ENCODE measurements around the gene AKAP8L.

The AKAP8L gene

GRCh38 chr19:15432629-15433518 is 14.1 kb upstream of the AKAP8L start:
- peak; percentile 73 to 95 for DNase-seq

GRCh38 chr19:15432018-15432494 is 13.3 kb upstream of the AKAP8L start:
- no peak for DNase-seq

DNA sequence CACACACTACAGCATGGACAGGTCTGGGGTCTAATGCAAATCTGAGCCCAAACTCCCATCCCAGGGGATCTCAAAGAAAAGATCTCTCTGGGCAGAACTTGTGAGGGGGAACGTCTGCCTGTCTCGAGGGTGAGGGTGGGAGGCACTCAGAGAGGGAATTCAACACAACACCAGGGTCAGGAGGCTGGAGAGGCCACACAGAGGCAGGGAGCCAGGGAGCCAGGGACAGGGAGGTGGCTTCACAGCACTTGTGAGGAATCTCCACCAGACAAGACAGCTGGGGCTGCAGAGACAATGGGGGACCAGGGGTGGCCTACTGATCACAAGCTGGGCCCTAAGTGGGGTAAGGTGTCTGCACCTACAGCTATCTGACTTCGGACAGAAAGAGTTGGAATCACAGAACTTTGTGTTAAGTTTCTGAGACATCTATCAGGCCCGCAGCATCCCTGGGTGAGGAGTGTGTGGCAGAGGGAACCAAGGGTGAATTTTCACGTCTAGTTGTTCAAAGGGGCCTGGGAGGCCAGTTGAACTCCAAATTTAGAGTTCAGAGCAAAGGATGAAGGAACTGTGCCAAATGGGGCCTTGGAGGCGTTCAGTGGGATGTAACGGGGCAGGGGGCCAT is 12.7 kb upstream of the AKAP8L start:
- peak in 1 of 2 experiments; percentile 13 for DNase-seq

DNA sequence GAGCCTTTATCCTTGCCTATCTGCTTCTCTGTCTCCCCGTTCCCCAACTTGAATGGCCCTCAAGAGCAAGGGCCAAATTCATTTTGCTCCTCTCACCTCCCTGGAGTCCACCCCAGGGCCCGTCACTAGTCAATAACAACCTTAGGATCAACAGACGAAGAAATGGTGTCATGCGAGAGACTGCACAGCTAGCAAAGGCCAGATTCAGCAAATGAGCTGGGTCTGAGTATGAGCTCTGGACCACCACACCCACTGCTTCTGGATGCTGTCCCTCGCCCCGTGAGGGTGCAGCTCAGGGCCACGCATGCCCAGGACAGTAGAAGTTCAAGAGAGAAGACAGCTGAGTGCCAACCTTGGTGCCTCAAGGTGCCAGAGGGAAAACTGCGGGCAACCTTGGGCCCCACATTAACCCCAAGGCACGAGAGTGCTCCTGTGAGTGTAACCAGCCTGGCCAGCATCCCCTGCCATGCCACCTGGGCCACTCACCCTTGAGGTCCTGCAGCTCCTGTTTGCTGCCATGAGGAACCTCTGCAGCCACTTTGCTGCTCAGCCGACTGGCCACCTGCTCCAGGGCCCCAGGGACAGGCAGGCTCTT is 11.8 kb upstream of the AKAP8L start:
- DNase-seq, result no peak

- DNase-seq, result no peak
Observed at GRCh38 chr19:15429825-15430467, 11.2 kb upstream of the AKAP8L start.

DNA sequence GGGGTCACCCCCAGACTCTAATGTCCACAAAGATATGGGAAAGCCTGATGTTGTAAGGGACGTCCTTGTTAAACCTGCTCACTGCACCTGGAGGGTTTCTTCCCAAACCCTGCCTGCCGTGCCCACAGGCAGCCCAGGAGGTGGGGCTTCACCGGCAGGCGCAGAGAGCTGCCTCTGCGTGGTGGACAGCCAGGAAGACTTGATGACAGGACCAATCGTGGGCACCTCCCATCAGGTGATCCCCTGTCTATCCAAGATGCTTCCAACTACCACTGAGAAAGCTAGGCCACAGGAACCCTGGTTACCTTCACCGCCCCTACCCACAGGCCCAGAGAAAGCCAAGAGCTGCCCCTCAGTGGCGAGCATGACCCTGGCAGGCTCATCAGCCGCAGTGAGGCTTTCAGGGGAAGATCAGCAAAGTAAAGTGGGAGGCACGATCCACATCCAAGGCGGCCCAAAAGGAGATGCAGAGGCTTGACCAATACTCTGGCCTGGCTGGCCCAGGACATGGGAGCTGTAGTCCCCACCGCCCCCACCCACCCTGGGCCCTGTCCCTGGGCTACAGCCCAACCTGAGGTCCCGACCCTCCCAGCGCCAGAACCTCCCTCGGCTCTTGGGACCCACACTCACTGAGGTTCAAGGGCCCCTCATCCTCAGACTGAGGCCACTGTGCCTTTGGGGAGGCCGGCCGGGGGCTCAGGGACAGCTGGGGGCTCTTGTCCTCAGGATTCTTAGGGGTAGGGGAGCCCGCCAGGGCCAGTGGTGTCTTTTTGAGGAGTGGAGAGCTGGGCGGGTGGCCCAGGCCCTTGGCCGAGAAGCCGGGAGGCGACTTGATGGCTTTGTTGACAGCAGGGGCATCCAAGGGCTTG is 10.4 kb upstream of the AKAP8L start:
- DNase-seq, result no peak

- no peak for DNase-seq
Observed at GRCh38 chr19:15427991-15428471, 9.2 kb upstream of the AKAP8L start.

GRCh38 chr19:15427350-15427700 is 8.5 kb upstream of the AKAP8L start:
- DNase-seq, result no peak

GRCh38 chr19:15426485-15427349 is 7.9 kb upstream of the AKAP8L start:
- peak in 1 of 2 experiments; percentile 22 for DNase-seq

GRCh38 chr19:15425321-15425950 is 6.6 kb upstream of the AKAP8L start:
- DNase-seq, result no peak

GRCh38 chr19:15424692-15425272 is 6.0 kb upstream of the AKAP8L start:
- DNase-seq, result no peak

DNA sequence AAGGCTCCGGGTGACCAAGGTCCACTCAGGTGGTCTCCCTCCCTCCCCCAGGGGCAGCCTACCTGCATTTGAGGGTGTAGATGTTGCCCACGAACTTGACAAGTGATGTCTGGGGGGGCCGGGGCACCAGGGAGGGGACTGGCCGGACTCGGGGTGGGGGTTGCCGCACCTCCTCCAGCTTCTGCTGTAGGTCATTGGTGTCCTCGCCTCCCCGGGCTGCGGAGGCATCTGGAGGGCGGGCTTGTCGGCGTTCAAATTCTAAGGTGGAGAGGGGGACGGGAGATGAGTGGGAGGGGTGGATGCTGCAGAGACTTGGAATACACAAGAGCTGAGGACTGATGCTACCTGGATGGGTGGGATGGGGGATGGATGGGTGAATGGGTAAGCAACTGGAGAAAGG is 5.3 kb upstream of the AKAP8L start:
- DNase-seq, result no peak

- no peak for DNase-seq
Observed at GRCh38 chr19:15423130-15423529, 4.3 kb upstream of the AKAP8L start.

GRCh38 chr19:15422296-15423075 is 3.7 kb upstream of the AKAP8L start:
- no peak for DNase-seq

DNA sequence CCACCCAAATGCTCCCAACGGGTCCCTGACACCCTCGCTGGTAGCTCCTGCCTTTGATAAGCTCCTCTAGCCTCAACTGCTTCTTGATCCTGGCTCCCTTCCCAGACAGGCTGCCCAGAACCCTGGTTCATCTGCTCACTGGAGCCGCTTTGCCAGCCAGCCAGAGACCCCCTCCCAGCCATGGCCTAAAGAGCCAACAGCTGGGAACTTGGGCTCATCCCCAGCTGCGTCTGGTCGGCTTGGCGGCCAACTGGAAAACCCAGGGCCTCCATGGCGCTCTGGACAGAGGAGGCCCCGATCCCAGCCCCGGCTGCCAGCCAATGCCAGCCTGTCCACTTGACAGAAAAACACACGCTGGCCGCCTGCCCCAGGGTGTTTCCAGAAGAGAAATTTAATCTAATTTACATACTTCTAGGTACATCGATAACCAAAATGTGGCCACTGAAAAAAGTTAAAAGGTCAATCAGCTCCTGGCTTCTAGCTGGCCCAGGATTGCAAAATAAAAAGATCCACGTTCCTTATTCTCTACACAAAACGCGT is 3.0 kb upstream of the AKAP8L start:
- peak; percentile 88 to 97 for DNase-seq

DNA sequence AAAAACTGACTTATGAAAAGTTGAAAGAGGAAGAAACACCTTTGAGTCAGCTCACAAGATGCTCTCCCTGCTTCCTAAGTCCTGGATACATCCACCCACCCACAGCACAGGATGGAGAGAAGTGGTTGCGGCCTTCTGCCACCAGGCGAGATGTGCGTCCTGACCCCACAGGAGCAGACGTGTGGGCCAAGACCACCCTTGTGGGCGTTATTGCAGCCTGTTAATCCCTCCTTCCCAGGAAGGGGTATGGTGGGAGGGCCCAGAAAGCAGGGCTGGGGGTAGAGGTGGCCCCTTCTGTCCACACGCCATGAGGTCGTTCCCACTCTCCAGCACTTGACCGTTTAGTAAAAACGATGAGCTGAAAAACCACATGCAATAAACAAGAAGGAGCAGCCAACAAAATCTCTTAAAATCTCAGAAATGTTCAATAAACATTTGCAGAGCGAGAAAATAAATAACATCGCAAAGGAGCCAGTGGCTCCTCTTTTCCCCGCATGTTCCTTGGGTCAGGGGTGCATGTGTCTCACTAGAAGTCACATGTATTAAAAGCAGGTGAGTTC is 2.4 kb upstream of the AKAP8L start:
- no peak for DNase-seq

GRCh38 chr19:15419413-15420025 is 731 bp upstream of the AKAP8L start:
- peak in 1 of 2 experiments; percentile 18 for DNase-seq

- peak; percentile 69 to 77 for DNase-seq
Observed at GRCh38 chr19:15418231-15418578, 583 bp downstream of the AKAP8L start.
